Right cardiac atrium (tissue), 5 donors: ENCODE data around the gene ZNF362. TPM values are rescaled to one million over a fixed set of nuclear protein-coding genes. Genes with fewer than 3 reads are reported as not detected.

Experiments
- ATAC-seq, 2 donors: fragments of 200-7000 bp; cut with Tn5 transposase; one replicate each; pipeline versions ENCODE4 v1.8.0 to v1.9.1; 2020; ENCODE audit warnings: moderate library complexity in 2 of 2, mild to moderate bottlenecking in 1 of 2
- DNase-seq, 3 donors: peaks; one replicate each; pipeline ENCODE4 v3.0.0-alpha.2; 2020
- H3K27ac ChIP-seq: one replicate; pipeline ENCODE4 v1.5.1; 2013; ENCODE audit warnings: mild to moderate bottlenecking, low read length, control low read depth, moderate library complexity
- H3K27me3 ChIP-seq: one replicate; pipeline ENCODE4 v1.6.1; 2013; ENCODE audit not compliant: control insufficient read depth, insufficient read depth
- H3K4me1 ChIP-seq: one replicate; pipeline ENCODE4 v1.6.1; 2013; ENCODE audit warnings: low read length; ENCODE audit not compliant: control insufficient read depth, insufficient read depth
- H3K4me3 ChIP-seq: one replicate; pipeline ENCODE4 v1.5.1; 2013; ENCODE audit warnings: low read length, control low read depth
- H3K9me3 ChIP-seq: one replicate; pipeline ENCODE4 v1.6.1; 2013; ENCODE audit warnings: low read length; ENCODE audit not compliant: control insufficient read depth
- WGBS: extraction: QIAGEN DNeasy Blood & Tissue Kit; methylation state at CpG from one replicate; pipeline ENCODE4 v1.1.7; 2013; 5-methylcytosine and 5-hydroxymethylcytosine counted together
- intact Hi-C, 4 donors: fragments of 100-400 bp; cut with DNase I; formaldehyde crosslinking; loops; one replicate each; pipeline versions ENCODE4 v1.11.0 to v1.14.0; 2022 to 2023
- polyA plus RNA-seq: library from polyadenylated mRNA; stranded (reverse); fragments of 200-250 nt; gene quantifications from one replicate; pipeline ENCODE4 v1.2.3, GENCODE V29; 2013
- total RNA-seq, 4 donors: library from RNA; stranded (reverse); fragmentation: NEBNext Ultra II Directional; extraction: Animal tissue kit (Norgen Biotek cat#: 25700); gene quantifications; one replicate each; pipeline ENCODE4 v1.2.1, GENCODE V29; 2021
- donor health status: healthy with polysubstance abuse.
- donor health status: DM: no; HTN: yes; CAD: no.
- donor health status: DM: no; HTN: no; CAD: no.
- donor health status: DM: no; HTN: yes; CAD: no; lungs with severe emphysema.
- donor health status: DM: yes; HTN: yes; CAD: no.

The ZNF362 gene
- total and polyA plus RNA-seq, 5 donors = 22.2 to 42.5 (median 39.7) TPM

DNA sequence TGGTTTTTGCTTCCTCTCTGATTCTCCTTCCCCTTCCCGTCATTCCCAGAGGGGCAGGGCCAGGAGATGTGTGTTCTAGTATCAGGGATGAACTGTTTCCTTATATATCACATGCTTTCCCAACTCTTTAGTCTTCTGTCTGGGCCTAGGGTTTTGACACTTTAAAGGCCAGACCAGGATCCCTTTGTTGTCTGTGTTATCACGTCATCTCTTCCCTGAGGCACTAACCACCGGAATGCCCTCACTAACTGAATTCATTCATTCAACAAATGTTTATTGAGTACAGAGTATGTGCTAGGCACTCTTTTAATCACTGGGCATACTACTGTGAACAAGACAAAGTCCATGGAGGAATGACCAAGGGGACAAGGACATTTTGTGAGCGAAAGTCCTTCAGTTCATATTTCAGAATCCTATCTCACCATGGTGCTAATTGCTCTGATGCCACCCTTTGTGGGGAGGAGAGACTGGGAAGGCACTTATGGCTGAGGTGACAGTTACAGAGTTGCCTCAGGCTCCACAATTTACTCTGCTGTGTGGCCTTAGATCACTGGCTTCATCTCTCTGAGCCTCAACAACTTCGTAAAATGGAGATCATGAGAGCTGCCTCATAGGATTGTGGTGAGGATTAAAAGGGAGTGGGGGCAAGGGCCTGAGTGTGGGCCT is 12.0 kb upstream of the ZNF362 start:
- Histone ChIP-seq H3K27ac (no peak overlapping the region), H3K9me3 (no peaks in the 10 kb centered on the region), H3K4me1 (no peaks in the 10 kb centered on the region), H3K4me3 (no peak overlapping the region), H3K27me3 (no peaks in the 10 kb centered on the region)
- DNase-seq (no peak), ATAC-seq (no peak)
- 73% methylated on average over 5 of the region's 5 CpGs for WGBS
- intact Hi-C loops = no loop called here

DNA sequence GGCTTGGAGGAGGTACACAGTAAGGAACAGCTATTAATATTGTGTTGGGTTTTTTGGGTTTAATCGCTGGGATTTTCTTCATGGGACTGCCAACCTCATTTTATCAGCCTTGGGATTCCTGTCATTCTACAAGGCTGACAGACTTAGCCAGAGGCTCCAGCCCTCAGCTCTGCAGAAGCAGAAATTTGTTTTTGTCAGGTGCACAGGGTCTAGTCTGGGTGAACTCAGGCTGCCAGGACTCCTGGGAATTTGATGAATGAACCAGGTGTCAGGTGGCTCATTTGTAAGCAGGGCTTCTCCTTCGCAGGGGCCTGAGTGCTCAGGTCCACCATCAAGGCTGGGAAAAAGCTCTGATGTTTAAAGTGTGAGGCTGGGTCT is 11.5 kb upstream of the ZNF362 start:
- Histone ChIP-seq H3K27ac (no peak overlapping the region), H3K4me1 (no peaks in the 10 kb centered on the region), H3K9me3 (no peaks in the 10 kb centered on the region), H3K4me3 (no peak overlapping the region), H3K27me3 (no peaks in the 10 kb centered on the region)
- intact Hi-C loops = no loop called here
- DNase-seq = no peak
- no peak for ATAC-seq
- WGBS = 83% methylated on average over 2 of the region's 2 CpGs

DNA sequence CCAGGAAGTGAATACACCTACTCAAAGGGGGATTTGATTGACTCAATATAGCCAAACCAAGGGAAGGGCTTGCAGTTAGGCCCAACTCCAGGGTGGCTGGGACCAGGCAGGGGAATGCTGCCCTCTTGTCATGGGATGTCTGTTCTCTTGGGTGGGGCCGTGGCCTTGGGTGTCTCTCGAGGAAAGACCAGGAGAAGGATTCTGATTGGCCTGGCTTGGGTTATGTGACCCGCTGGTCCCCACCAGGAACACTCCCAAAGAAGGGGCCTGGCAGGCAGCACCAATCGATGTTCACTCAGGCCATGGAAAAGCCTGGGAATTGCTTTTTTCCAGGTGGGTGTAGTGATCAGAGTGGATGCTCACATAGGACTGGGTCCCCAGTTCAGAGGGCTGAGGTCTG is 10.1 kb upstream of the ZNF362 start:
- H3K4me1 ChIP-seq = no peaks in the 10 kb centered on the region
- DNase-seq (no peak), ATAC-seq (no peak)
- H3K27ac ChIP-seq = no peak overlapping the region
- intact Hi-C loops = no loop called here
- no peaks in the 10 kb centered on the region for H3K9me3 ChIP-seq
- WGBS = 81% methylated on average over 4 of the region's 4 CpGs
- no peaks in the 10 kb centered on the region for H3K27me3 ChIP-seq
- H3K4me3 ChIP-seq = no peak overlapping the region

DNA sequence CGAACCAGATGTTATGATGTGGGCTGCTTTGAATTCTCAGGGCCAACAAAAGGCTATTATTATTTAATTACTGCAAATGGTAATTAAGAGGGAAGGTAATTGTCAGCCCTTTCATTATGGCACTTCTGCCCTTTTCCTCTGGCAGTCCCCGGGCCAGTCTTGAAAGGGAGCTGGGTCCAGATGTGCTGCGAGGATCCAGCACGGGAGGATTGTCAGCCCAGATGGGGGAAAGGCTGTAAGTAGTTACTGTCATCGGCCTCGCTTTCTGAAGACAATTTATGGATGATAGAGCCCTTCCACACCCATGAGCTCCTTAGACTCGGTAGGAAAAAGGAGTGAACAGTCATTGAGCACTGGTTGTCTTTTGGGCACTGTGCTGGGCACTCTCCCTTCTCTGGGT is 8.7 kb upstream of the ZNF362 start:
- no peak for ATAC-seq
- WGBS = 80% methylated on average over 7 of the region's 7 CpGs
- H3K4me3 ChIP-seq = no peak overlapping the region
- H3K27ac ChIP-seq = no peak overlapping the region
- H3K9me3 ChIP-seq = no peaks in the 10 kb centered on the region
- no peak for DNase-seq
- intact Hi-C loops = no loop called here
- no peaks in the 10 kb centered on the region for H3K27me3 ChIP-seq
- no peaks in the 10 kb centered on the region for H3K4me1 ChIP-seq

DNA sequence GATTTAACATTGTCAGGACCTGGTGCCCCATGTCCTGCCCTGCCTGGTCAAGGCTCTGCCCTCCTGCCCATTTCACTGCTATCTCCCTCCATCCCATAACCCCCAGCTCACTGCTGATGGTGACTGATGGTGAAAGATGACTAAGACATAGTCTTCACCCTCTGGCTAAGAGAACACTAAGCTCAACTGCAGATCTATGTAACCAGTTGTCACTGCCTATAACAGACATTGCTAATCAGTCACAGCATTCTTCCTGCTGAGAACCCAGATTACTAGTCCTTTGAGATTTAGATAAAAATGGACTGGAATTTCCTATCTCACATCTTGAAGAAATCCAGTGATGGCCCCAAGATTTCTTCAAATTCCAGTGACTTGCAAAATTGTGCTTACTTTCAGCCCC is 8.0 kb upstream of the ZNF362 start:
- H3K4me3 ChIP-seq = no peak overlapping the region
- H3K27ac ChIP-seq = no peak overlapping the region
- H3K9me3 ChIP-seq = no peaks in the 10 kb centered on the region
- H3K4me1 ChIP-seq = no peaks in the 10 kb centered on the region
- intact Hi-C loops = no loop called here
- ATAC-seq (no peak), DNase-seq (no peak)
- no peaks in the 10 kb centered on the region for H3K27me3 ChIP-seq

DNA sequence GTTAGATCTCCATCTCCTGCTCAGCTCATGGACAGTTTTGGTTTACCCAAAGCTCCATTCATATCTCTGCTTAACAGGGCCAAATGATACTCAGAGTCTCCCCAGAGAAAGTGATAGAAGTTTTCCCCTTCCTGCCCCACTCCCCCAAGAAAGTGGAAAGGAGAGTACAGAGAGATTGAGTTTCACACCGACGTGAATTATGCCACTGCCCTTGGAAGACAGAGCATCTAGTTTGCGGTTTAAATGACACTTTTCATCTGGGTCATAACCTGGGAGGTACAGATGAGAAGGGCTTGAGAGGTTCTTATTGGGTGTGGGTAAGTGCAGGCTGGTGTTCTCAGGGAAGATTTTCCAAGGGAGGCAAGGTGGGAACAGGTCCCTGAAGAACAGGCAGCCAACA is 6.9 kb upstream of the ZNF362 start:
- DNase-seq (no peak), ATAC-seq (no peak)
- no peak overlapping the region for H3K27ac ChIP-seq
- no peaks in the 10 kb centered on the region for H3K4me1 ChIP-seq
- H3K27me3 ChIP-seq = no peaks in the 10 kb centered on the region
- intact Hi-C loops = no loop called here
- no peak overlapping the region for H3K4me3 ChIP-seq
- WGBS = 85% methylated on average over 3 of the region's 3 CpGs
- no peaks in the 10 kb centered on the region for H3K9me3 ChIP-seq

DNA sequence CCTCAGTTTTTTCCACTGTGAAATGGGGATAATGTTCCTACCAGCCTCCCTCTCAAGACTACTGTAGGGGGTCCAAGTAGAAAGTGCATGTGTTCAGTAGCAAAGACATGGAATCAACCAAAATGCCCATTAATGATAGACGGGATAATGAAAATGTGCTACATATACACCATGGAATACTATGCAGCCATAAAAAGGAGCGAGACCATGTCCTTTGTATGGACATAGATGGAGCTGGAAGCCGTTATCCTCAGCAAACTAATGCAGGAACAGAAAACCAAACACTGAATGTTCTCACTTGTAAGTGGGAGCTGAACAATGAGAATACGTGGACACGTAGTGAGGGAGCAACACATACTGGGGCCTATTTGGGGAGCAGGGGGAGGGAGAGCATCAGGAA is 6.1 kb upstream of the ZNF362 start:
- intact Hi-C loops = no loop called here
- Histone ChIP-seq H3K4me1 (no peaks in the 10 kb centered on the region), H3K27ac (no peak overlapping the region), H3K4me3 (no peak overlapping the region), H3K27me3 (no peaks in the 10 kb centered on the region), H3K9me3 (no peaks in the 10 kb centered on the region)
- DNase-seq (no peak), ATAC-seq (no peak)
- WGBS = 93% methylated on average over 5 of the region's 5 CpGs

DNA sequence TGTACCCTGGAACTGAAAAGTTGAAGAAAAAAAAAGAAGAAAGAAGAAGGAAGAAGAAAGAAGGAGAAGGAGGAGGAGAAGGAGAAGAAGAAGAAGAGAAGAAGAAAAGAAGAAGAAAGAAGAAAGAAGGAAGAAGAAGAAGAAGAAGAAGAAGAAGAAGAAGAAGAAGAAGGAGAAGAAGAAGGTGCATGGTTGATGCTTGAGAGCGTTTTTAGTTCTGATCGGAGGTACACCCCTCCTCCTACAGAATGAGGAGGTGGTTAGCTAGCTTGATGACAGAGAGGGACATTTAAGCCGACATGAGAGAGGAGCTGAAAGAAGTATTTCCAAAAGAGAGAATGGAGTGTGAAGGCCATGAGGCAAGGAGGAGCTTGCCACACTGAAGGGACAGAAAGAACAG is 5.6 kb upstream of the ZNF362 start:
- WGBS = 82% methylated on average over 3 of the region's 3 CpGs
- intact Hi-C loops = no loop called here
- H3K9me3 ChIP-seq = no peaks in the 10 kb centered on the region

DNA sequence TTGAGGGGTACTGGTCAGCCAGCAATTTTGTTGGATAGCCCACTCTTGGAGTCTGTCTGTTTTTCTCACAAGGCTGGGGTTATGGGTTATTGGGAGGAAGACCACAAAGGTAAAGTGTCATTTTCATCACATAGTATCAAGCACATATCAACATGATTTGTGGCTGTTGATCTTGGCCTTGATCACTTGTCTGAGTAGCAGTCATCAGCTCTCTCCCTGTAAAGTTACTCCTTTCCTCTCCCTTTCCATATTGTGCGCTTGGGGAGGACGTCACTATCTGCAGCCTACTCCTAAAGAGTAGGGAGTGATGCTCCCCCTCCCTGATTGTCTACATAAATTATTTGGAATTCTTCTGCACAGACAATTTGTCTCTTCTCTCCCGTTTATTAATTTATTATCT is 1.8 kb upstream of the ZNF362 start:
- DNase-seq = no peak
- peaks cover 16% of the 10 kb centered on the region for H3K4me1 ChIP-seq
- H3K4me3 ChIP-seq = no peak overlapping the region
- no peaks in the 10 kb centered on the region for H3K27me3 ChIP-seq
- intact Hi-C loops = no loop called here
- no peaks in the 10 kb centered on the region for H3K9me3 ChIP-seq
- ATAC-seq = no peak
- H3K27ac ChIP-seq = no peak overlapping the region
- 74% methylated on average over 3 of the region's 3 CpGs for WGBS

More for the DNA sequence above, 5.6 kb upstream of the ZNF362 start:
- ATAC-seq = no peak
- Histone ChIP-seq H3K27ac (no peak overlapping the region), H3K27me3 (no peaks in the 10 kb centered on the region), H3K4me3 (no peak overlapping the region), H3K4me1 (no peaks in the 10 kb centered on the region)
- DNase-seq = no peak

DNA sequence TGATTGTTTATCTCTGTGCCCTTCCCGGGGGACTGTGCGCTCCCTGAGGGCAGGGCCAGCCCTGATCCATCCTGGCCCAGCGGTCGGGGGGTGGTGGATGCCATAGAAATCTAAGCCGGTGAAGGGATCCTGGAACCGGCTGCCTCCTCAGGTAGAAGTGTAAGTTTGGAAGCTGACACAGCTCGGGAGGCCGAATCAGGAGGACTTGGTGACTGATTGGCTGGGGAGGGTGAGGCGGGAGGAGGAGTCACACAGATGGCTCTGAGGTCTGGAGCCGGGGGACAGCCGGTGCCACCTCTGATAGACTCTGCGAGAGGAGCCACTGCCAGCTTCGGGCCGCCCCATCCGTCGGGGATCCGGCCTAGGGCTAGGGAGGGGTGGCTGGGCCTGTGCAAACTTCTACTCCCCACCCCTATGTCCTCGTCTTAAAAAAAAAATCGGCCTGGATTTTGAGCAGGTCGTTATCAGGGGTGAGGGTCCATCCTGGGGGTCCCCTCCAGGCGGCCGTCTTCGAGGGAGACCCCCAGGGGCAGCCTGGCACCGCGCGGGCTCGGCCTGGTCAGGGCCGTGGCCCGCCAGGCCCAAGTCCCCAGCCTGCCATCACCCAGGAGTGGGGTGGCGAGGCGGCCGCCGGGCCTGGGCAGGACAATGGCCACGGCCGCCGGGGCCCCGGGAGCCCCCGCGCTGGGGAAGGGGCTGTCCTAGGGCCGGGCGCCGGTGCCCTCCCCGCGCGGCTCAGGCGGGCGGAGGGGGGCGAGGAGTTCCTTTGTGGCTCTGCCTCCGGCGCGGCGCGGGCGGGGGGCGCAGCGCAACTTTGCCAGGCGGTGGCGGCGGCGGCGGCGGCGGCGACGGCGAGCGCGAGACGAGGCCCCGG is 708 bp upstream of the ZNF362 start:
- intact Hi-C loops = no loop called here
- H3K9me3 ChIP-seq = no peaks in the 10 kb centered on the region
- DNase-seq (peak; percentile 78 to 90 (median 89)), ATAC-seq (peak; percentile 85 to 87)
- peaks cover 21% of the 10 kb centered on the region for H3K4me1 ChIP-seq
- H3K27ac ChIP-seq = peak overlapping the region; percentile 84
- H3K27me3 ChIP-seq = no peaks in the 10 kb centered on the region
- 7% methylated on average over 70 of the region's 70 CpGs for WGBS
- peak overlapping the region; percentile 99 for H3K4me3 ChIP-seq

DNA sequence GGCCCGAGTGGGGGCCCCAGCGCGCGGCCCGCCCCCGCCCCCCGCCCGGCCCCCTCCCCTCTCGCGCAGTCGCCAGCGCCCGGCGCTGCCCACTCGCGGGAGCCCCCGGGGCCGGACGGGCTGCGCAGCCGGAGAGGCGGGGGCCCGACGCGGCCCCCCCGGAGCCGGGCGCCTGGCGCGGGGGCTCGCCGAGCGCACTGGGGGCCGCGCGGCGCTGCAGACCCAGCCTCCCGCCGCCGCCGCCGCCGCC is 146 bp upstream of the ZNF362 start:
- WGBS = 0% methylated on average over 36 of the region's 43 CpGs
- peak overlapping the region; percentile 93 for H3K27ac ChIP-seq
- no peak for ATAC-seq
- peaks cover 22% of the 10 kb centered on the region for H3K4me1 ChIP-seq
- no peaks in the 10 kb centered on the region for H3K27me3 ChIP-seq
- H3K4me3 ChIP-seq = peak overlapping the region; percentile 99
- H3K9me3 ChIP-seq = no peaks in the 10 kb centered on the region
- intact Hi-C loops = no loop called here
- DNase-seq = no peak
